OCI-LY3 (cell line): ENCODE data around the gene ADAMTS14.
A peak's percentile ranks its signal among the peaks of the same experiment; 100 is the strongest.

ENCODE experiments used
- H2AFZ ChIP-seq: fragments of 200-600, 300-600 bp; shearing (Covaris generic); 2 replicates; pipeline ENCODE4 v1.6.0; 2014; ENCODE audit warnings: antibody characterized with exemption, low read depth, low read length
- H3K27ac ChIP-seq: fragments of 200-600, 300-600 bp; sonication (generic); 2 replicates; pipeline ENCODE4 v1.5.1; 2014; ENCODE audit warnings: mild to moderate bottlenecking, low read length, moderate library complexity, mixed read lengths
- H3K27me3 ChIP-seq: fragments of 200-600, 300-600 bp; sonication (generic); 2 replicates; pipeline ENCODE4 v1.6.1; 2014; ENCODE audit warnings: low read depth, low read length, mixed read lengths
- H3K36me3 ChIP-seq: fragments of 200-600, 300-600 bp; sonication (generic); replicated peaks from 2 replicates; pipeline ENCODE3; 2014; ENCODE audit warnings: low read depth, low read length, mixed read lengths
- H3K4me1 ChIP-seq: fragments of 300-600, 200-600 bp; sonication (generic); 2 replicates; pipeline ENCODE4 v1.6.1; 2014; ENCODE audit warnings: low read length, mixed read lengths
- H3K4me2 ChIP-seq: fragments of 200-600, 300-600 bp; sonication (generic); 2 replicates; pipeline ENCODE4 v1.6.1; 2014; ENCODE audit warnings: low read length, mixed read lengths
- H3K4me3 ChIP-seq: fragments of 300-600, 200-600 bp; sonication (generic); 2 replicates; pipeline ENCODE4 v1.5.1; 2014; ENCODE audit warnings: antibody characterized with exemption, mild to moderate bottlenecking, low read length, moderate library complexity
- H3K79me2 ChIP-seq: fragments of 300-600, 200-600 bp; shearing (Covaris generic); 2 replicates; pipeline ENCODE4 v1.6.1; 2014; ENCODE audit warnings: mild to moderate bottlenecking, low read length, mixed read lengths
- H3K9ac ChIP-seq: fragments of 300-600, 200-600 bp; shearing (Covaris generic); 2 replicates; pipeline ENCODE4 v1.6.0; 2014; ENCODE audit warnings: mild to moderate bottlenecking, low read length, moderate library complexity
- H3K9me3 ChIP-seq: fragments of 200-600, 300-600 bp; shearing (Covaris generic); 2 replicates; pipeline ENCODE4 v1.6.1; 2014; ENCODE audit warnings: low read length, mixed read lengths; ENCODE audit not compliant: insufficient read depth
- H4K20me1 ChIP-seq: fragments of 200-600, 300-600 bp; sonication (generic); 2 replicates; pipeline ENCODE4 v1.6.1; 2016; ENCODE audit warnings: low read length, mixed read lengths; ENCODE audit not compliant: insufficient read depth
- CTCF ChIP-seq: fragments of 200-600, 300-600 bp; sonication (generic); IDR thresholded peaks from 2 replicates; pipeline ENCODE4 v1.5.1; 2014; ENCODE audit warnings: antibody characterized with exemption, low read length, low read depth
- EZH2phosphoT487 ChIP-seq: fragments of 200-600 bp; shearing (Covaris generic); IDR thresholded peaks from 2 replicates; pipeline ENCODE4 v1.6.1; 2018; ENCODE audit warnings: antibody characterized with exemption, mixed run types, low read depth

ADAMTS14 gene

GRCh38 chr10:70759781-70760180, 87.5 kb downstream of the ADAMTS14 start:
- Histone ChIP-seq H3K36me3 (no peaks in the 10 kb centered on the region), H4K20me1 (no peaks in the 10 kb centered on the region), H3K9me3 (no peaks in the 10 kb centered on the region), H3K79me2 (no peaks in the 10 kb centered on the region), H3K4me2 (peak overlapping the region; percentile 76), H3K4me1 (peaks cover 12% of the 10 kb centered on the region), H3K9ac (peak overlapping the region; percentile 51), H3K27ac (no peak overlapping the region), H2AFZ (peak overlapping the region; percentile 60), H3K4me3 (peak overlapping the region; percentile 54), H3K27me3 (no peaks in the 10 kb centered on the region)
- no peak for TF ChIP-seq CTCF
- TF ChIP-seq EZH2phosphoT487, result no peak

GRCh38 chr10:70760271-70760787, 88.0 kb downstream of the ADAMTS14 start:
- H3K36me3 ChIP-seq, result no peaks in the 10 kb centered on the region
- no peaks in the 10 kb centered on the region for H4K20me1 ChIP-seq
- TF ChIP-seq EZH2phosphoT487, result no peak
- TF ChIP-seq CTCF, result no peak
- H3K4me3 ChIP-seq, result no peak overlapping the region
- peak overlapping the region; percentile 76 for H3K4me2 ChIP-seq
- no peak overlapping the region for H3K9ac ChIP-seq
- no peaks in the 10 kb centered on the region for H3K27me3 ChIP-seq
- no peaks in the 10 kb centered on the region for H3K79me2 ChIP-seq
- no peaks in the 10 kb centered on the region for H3K9me3 ChIP-seq
- H3K4me1 ChIP-seq, result peaks cover 12% of the 10 kb centered on the region
- H3K27ac ChIP-seq, result no peak overlapping the region
- H2AFZ ChIP-seq, result 0 out of 2 replicates have a peak overlapping the region, but pooled peaks have one; percentile 60

GRCh38 chr10:70761031-70761601, 88.8 kb downstream of the ADAMTS14 start:
- Histone ChIP-seq H3K27ac (no peak overlapping the region), H3K9ac (no peak overlapping the region), H3K36me3 (no peaks in the 10 kb centered on the region), H4K20me1 (no peaks in the 10 kb centered on the region), H3K79me2 (no peaks in the 10 kb centered on the region), H3K4me2 (no peak overlapping the region), H2AFZ (no peak overlapping the region), H3K4me3 (no peak overlapping the region), H3K9me3 (no peaks in the 10 kb centered on the region), H3K27me3 (no peaks in the 10 kb centered on the region), H3K4me1 (peaks cover 12% of the 10 kb centered on the region)
- TF ChIP-seq EZH2phosphoT487 (no peak), CTCF (no peak)

- no peak overlapping the region for H3K27ac ChIP-seq
- no peaks in the 10 kb centered on the region for H4K20me1 ChIP-seq
- no peaks in the 10 kb centered on the region for H3K9me3 ChIP-seq
- no peaks in the 10 kb centered on the region for H3K27me3 ChIP-seq
- peaks cover 12% of the 10 kb centered on the region for H3K4me1 ChIP-seq
- H3K36me3 ChIP-seq, result no peaks in the 10 kb centered on the region
- H3K4me2 ChIP-seq, result no peak overlapping the region
- H2AFZ ChIP-seq, result no peak overlapping the region
- H3K4me3 ChIP-seq, result no peak overlapping the region
- H3K79me2 ChIP-seq, result no peaks in the 10 kb centered on the region
- TF ChIP-seq EZH2phosphoT487 (no peak), CTCF (no peak)
- H3K9ac ChIP-seq, result no peak overlapping the region
These were observed 89.5 kb downstream of the ADAMTS14 start for GRCh38 chr10:70761727-70762350.
